H9 (cell line): Measurements from ENCODE around the gene EME1. TPM values are rescaled to one million over a fixed set of nuclear protein-coding genes. Genes with fewer than 3 reads are reported as not detected.
A peak's percentile ranks its signal among the peaks of the same experiment; 100 is the strongest.

Experiments used
- DNase-seq: peaks from one replicate; pipeline ENCODE4 v3.0.0-alpha.2; 2017
- H2AFZ ChIP-seq: one replicate; pipeline ENCODE4 v1.6.1; 2013; ENCODE audit warnings: mild to moderate bottlenecking, low read length, control low read depth, moderate library complexity
- H2AK5ac ChIP-seq: 2 replicates; pipeline ENCODE4 v1.6.1; 2013; ENCODE audit warnings: low read length, control low read depth, mixed read lengths; ENCODE audit not compliant: insufficient read length
- H2BK120ac ChIP-seq: one replicate; pipeline ENCODE4 v1.6.1; 2013; ENCODE audit warnings: low read depth, mild to moderate bottlenecking, low read length, control low read depth, inconsistent platforms; ENCODE audit not compliant: poor library complexity, severe bottlenecking
- H2BK12ac ChIP-seq: 2 replicates; pipeline ENCODE4 v1.6.1; 2013; ENCODE audit warnings: low read length, control low read depth, mixed read lengths, low read depth; ENCODE audit not compliant: insufficient read length
- H2BK15ac ChIP-seq: 2 replicates; pipeline ENCODE4 v1.6.1; 2013; ENCODE audit warnings: low read depth, low read length, control low read depth
- H2BK20ac ChIP-seq: one replicate; pipeline ENCODE4 v1.6.1; 2013; ENCODE audit warnings: low read depth, mild to moderate bottlenecking, low read length, control low read depth, inconsistent platforms; ENCODE audit not compliant: poor library complexity, severe bottlenecking
- H2BK5ac ChIP-seq: 2 replicates; pipeline ENCODE4 v1.6.1; 2013; ENCODE audit warnings: low read length, control low read depth, mixed read lengths; ENCODE audit not compliant: insufficient read length
- H3K14ac ChIP-seq: 2 replicates; pipeline ENCODE4 v1.6.1; 2013; ENCODE audit warnings: low read length, control low read depth; ENCODE audit not compliant: insufficient read depth
- H3K18ac ChIP-seq: 2 replicates; pipeline ENCODE4 v1.6.1; 2013; ENCODE audit warnings: low read depth, mild to moderate bottlenecking, mixed read lengths, low read length, control low read depth; ENCODE audit not compliant: insufficient read length
- H3K23ac ChIP-seq: 2 replicates; pipeline ENCODE4 v1.6.1; 2013; ENCODE audit warnings: low read length, control low read depth, mixed read lengths, low read depth; ENCODE audit not compliant: insufficient read length
- H3K23me2 ChIP-seq: 2 replicates; pipeline ENCODE4 v1.6.1; 2013; ENCODE audit warnings: low read depth, mild to moderate bottlenecking, mixed read lengths, low read length, control low read depth; ENCODE audit not compliant: insufficient read length, poor library complexity, severe bottlenecking
- H3K27ac ChIP-seq: 2 replicates; pipeline ENCODE4 v1.5.1; 2013; ENCODE audit warnings: low read length, control low read depth, mixed read lengths, low read depth; ENCODE audit not compliant: insufficient read length
- H3K27me3 ChIP-seq: 2 replicates; pipeline ENCODE4 v1.6.1; 2013; ENCODE audit warnings: low read length, control low read depth, inconsistent platforms; ENCODE audit not compliant: insufficient read depth
- H3K4ac ChIP-seq: 2 replicates; pipeline ENCODE4 v1.6.1; 2013; ENCODE audit warnings: low read depth, mild to moderate bottlenecking, control low read depth, inconsistent platforms, low read length, moderate library complexity
- H3K4me1 ChIP-seq: 2 replicates; pipeline ENCODE4 v1.6.1; 2013; ENCODE audit warnings: low read length, control low read depth, inconsistent platforms; ENCODE audit not compliant: insufficient read depth
- H3K4me2 ChIP-seq: 2 replicates; pipeline ENCODE4 v1.6.1; 2013; ENCODE audit warnings: low read length, control low read depth, mixed read lengths; ENCODE audit not compliant: insufficient read length, insufficient read depth
- H3K56ac ChIP-seq: 2 replicates; pipeline ENCODE4 v1.6.1; 2013; ENCODE audit warnings: low read depth, mild to moderate bottlenecking, mixed read lengths, low read length, control low read depth; ENCODE audit not compliant: insufficient read length
- H3K79me1 ChIP-seq: 2 replicates; pipeline ENCODE4 v1.6.1; 2013; ENCODE audit warnings: low read depth, mild to moderate bottlenecking, moderate library complexity, low read length, control low read depth, inconsistent platforms; ENCODE audit not compliant: insufficient read depth, poor library complexity, severe bottlenecking
- H3K79me2 ChIP-seq: 2 replicates; pipeline ENCODE4 v1.6.1; 2013; ENCODE audit warnings: low read length, control low read depth, inconsistent platforms; ENCODE audit not compliant: insufficient read depth
- H3K9ac ChIP-seq: 2 replicates; pipeline ENCODE4 v1.6.1; 2013; ENCODE audit warnings: low read length, control low read depth, mixed read lengths; ENCODE audit not compliant: insufficient read length; ENCODE audit errors: extremely low read depth
- H3K9me3 ChIP-seq: one replicate; pipeline ENCODE4 v1.6.1; 2013; ENCODE audit warnings: low read depth, low read length, inconsistent platforms; ENCODE audit not compliant: control insufficient read depth
- H3T11ph ChIP-seq: one replicate; pipeline ENCODE4 v1.6.1; 2013; ENCODE audit warnings: mild to moderate bottlenecking, low read length, control low read depth, inconsistent platforms
- H4K20me1 ChIP-seq: one replicate; pipeline ENCODE4 v1.6.1; 2013; ENCODE audit not compliant: control insufficient read depth, insufficient read length, insufficient read depth
- H4K5ac ChIP-seq: 2 replicates; pipeline ENCODE4 v1.6.1; 2013; ENCODE audit warnings: low read depth, mild to moderate bottlenecking, mixed read lengths, low read length, control low read depth; ENCODE audit not compliant: insufficient read length
- H4K8ac ChIP-seq: replicated peaks from 2 replicates; pipeline ENCODE4 v1.6.1; 2013; ENCODE audit warnings: low read length, control low read depth, mixed read lengths, low read depth; ENCODE audit not compliant: insufficient read length
- H4K91ac ChIP-seq: 2 replicates; pipeline ENCODE4 v1.6.1; 2013; ENCODE audit warnings: low read depth, mild to moderate bottlenecking, moderate library complexity, mixed read lengths, low read length, control low read depth; ENCODE audit not compliant: insufficient read length
- H3K27ac Mint-ChIP-seq, 3 experiments: 2 replicates in 2 of 3; 3 replicates in 1 of 3; pipeline ENCODE4 v1.8.0; 2020 to 2021; ENCODE audit warnings: mixed read lengths in 3 of 3, mild to moderate bottlenecking in 1 of 3, moderate library complexity in 1 of 3
- H3K27me3 Mint-ChIP-seq: 2 replicates; pipeline ENCODE4 v1.8.0; 2021; ENCODE audit warnings: low read depth, mild to moderate bottlenecking, moderate library complexity, mixed read lengths
- H3K36me3 Mint-ChIP-seq, 3 experiments: 2 replicates in 2 of 3; 3 replicates in 1 of 3; pipeline ENCODE4 v1.8.0; 2020 to 2021; ENCODE audit warnings: low read depth in 3 of 3, mixed read lengths in 3 of 3; ENCODE audit not compliant: insufficient read depth in 1 of 3
- H3K4me1 Mint-ChIP-seq, 2 experiments: 2 replicates each; pipeline ENCODE4 v1.8.0; 2020; ENCODE audit warnings: mixed read lengths in 2 of 2
- H3K4me3 Mint-ChIP-seq, 2 experiments: 2 replicates in 1 of 2; 3 replicates in 1 of 2; pipeline ENCODE4 v1.8.0; 2020 to 2021; ENCODE audit warnings: mild to moderate bottlenecking in 2 of 2, mixed read lengths in 2 of 2, moderate library complexity in 1 of 2
- H3K9me3 Mint-ChIP-seq, 2 experiments: 2 replicates in 1 of 2; 3 replicates in 1 of 2; pipeline ENCODE4 v1.8.0; 2020; ENCODE audit warnings: mild to moderate bottlenecking in 2 of 2, mixed read lengths in 2 of 2, moderate library complexity in 1 of 2
- CTCF ChIP-seq: fragments of 200-600 bp; sonication (generic); conservative IDR thresholded peaks from 3 replicates; pipeline ENCODE4 v1.8.0; 2021; ENCODE audit warnings: antibody characterized with exemption, mild to moderate bottlenecking
- WGBS: extraction: QIAGEN DNeasy Blood & Tissue Kit; methylation state at CpG from one replicate; pipeline ENCODE4 v1.1.7; 2013; ENCODE audit warnings: missing lambda C conversion rate, low lambda C conversion rate, mixed read lengths; ENCODE audit not compliant: insufficient read length; ENCODE audit errors: extremely low coverage; 5-methylcytosine and 5-hydroxymethylcytosine counted together
- long read RNA-seq: library from polyadenylated mRNA; unstranded; transcript quantifications from one replicate; pipeline ENCODE4 v2.0.0, GENCODE V29; 2020
- total RNA-seq: library from RNA; stranded (reverse); gene quantifications from 2 replicates; pipeline ENCODE4 v1.2.1, GENCODE V29; 2021

The EME1 gene
- total RNA-seq: 15.1 and 16.5 TPM in 2 replicates
- long read RNA-seq, transcript EME1-201 (9 exons, 2,339 nt): major isoform, 42 of 107 reads
- long read RNA-seq, partial matches to known transcripts: 18 of 107 reads
- long read RNA-seq, other reads (novel, unspliced or antisense): 43 of 107 reads

DNA sequence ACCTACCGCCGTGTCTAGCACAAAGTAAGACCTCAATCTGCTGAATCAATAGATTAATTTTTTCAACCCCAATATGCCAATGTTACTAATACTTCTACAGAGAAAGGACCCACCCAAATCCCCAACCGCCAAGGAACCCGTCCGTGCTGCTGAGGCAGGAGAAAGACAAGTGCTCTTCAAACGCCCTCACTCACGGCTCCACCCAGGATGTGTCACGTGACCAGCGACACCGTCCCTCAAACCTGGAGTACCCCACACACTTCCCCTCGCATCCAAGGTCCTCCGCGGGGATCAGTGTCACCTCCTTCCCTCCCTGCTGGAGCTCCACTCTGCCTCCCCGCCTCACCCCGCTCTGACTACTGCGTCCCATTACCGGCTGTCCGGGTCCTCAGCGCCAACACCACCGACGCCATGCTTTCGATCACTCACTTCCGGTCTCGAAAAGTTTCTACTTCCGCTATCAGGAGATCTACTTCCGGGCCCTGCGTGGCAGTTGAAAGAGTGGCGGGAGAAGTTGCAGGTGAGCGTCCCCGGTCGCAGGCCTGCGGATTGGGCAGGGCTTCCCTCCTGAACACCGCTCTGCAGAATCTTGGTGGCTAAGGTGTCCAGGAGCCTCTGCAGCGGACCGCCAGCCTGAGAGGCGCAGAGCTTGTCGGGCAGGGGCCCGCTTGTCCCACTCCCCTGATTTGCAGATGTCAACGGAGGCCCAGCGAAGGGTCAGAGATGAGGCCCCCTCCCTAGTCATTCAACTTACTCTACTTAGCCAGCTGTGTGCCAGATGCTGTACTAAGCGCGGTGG, at the start of gene EME1, which contains the start of gene MRPL27:
TSS of gene EME1 (plus strand) at position 472 of the 799 bp plus-strand sequence. CDS start 1,980 bp downstream, outside the sequence.
TSS of gene MRPL27 (minus strand) at position 427 of the 799 bp plus-strand sequence. CDS start at position 413, 14 bp downstream.
- peak within 1 kb of the TSS; percentile 13 for H3K56ac ChIP-seq
- no peak within 1 kb of the TSS for H2BK15ac ChIP-seq
- no peak within 1 kb of the TSS for H2BK20ac ChIP-seq
- peak within 1 kb of the TSS; percentile 98 to 99 for H3K4me3 Mint-ChIP-seq
- no peaks in the 10 kb centered on the region for H3K27me3 Mint-ChIP-seq
- H2AFZ ChIP-seq: no peak within 1 kb of the TSS
- H3K36me3 Mint-ChIP-seq: peaks cover 16 to 52% (median 50%) of the 10 kb centered on the region in 3 experiments; a peak in 6 of 7 replicates
- H4K8ac ChIP-seq: no peak within 1 kb of the TSS
- H3K27ac ChIP-seq: peak within 1 kb of the TSS; percentile 9
- no peak within 1 kb of the TSS for H3T11ph ChIP-seq
- H4K20me1 ChIP-seq: peaks cover 1% of the 10 kb centered on the region
- no peak for TF ChIP-seq CTCF
- peak; percentile 92 for DNase-seq
- WGBS: no CpG with 5 or more reads among the region's 42 CpGs
- H2AK5ac ChIP-seq: no peak within 1 kb of the TSS
- H2BK12ac ChIP-seq: no peak within 1 kb of the TSS
- H3K4me2 ChIP-seq: peak within 1 kb of the TSS; percentile 57
- peak within 1 kb of the TSS; percentile 99 to 100 (median 100) for H3K27ac Mint-ChIP-seq
- peak within 1 kb of the TSS; percentile 92 for H3K14ac ChIP-seq
- no peak within 1 kb of the TSS for H3K23ac ChIP-seq
- peaks cover 8% of the 10 kb centered on the region for H3K79me1 ChIP-seq
- H2BK120ac ChIP-seq: no peak within 1 kb of the TSS
- H3K9ac ChIP-seq: peak within 1 kb of the TSS; percentile 85
- peak within 1 kb of the TSS; percentile 94 for H3K18ac ChIP-seq
- peak within 1 kb of the TSS; percentile 3 for H2BK5ac ChIP-seq
- no peaks in the 10 kb centered on the region for H3K9me3 Mint-ChIP-seq
- no peak within 1 kb of the TSS for H4K91ac ChIP-seq
- no peak within 1 kb of the TSS for H3K4ac ChIP-seq
- H3K23me2 ChIP-seq: no peaks in the 10 kb centered on the region
- H3K79me2 ChIP-seq: peaks cover 3% of the 10 kb centered on the region; the same call in 1 of the 2 replicates
- H3K4me1 Mint-ChIP-seq: peaks cover 14 to 15% of the 10 kb centered on the region in 2 experiments
- peaks cover 2% of the 10 kb centered on the region; the same call in 1 of the 2 replicates for H3K4me1 ChIP-seq
- no peaks in the 10 kb centered on the region for H3K27me3 ChIP-seq
- peak within 1 kb of the TSS; percentile 56 for H4K5ac ChIP-seq
- H3K9me3 ChIP-seq: no peaks in the 10 kb centered on the region
